A673 (cell line): ENCODE measurements around the gene SLC7A6. TPM values are rescaled to one million over a fixed set of nuclear protein-coding genes. Genes with fewer than 3 reads are reported as not detected.

Experiments
- BruUV-seq: library from RNA; stranded (reverse); fragments of 400-500 nt; replicated peaks from 2 replicates; lab custom pipeline; 2021; lab: Mats Ljungman, UMichigan
- CTCF ChIA-PET: fragments of 300-600 bp; sonication (Branson Sonifier 250); formaldehyde crosslinking; loops from one replicate; lab custom pipeline; 2022; ENCODE audit warnings: antibody characterized with exemption; lab: Charles Lee
- POLR2A ChIA-PET: fragments of 300-600 bp; sonication (Branson Sonifier 250); formaldehyde crosslinking; loops from one replicate; lab custom pipeline; 2022; ENCODE audit warnings: antibody characterized with exemption; ENCODE audit not compliant: low non-redundant PET; lab: Charles Lee
- DNase-seq: peaks from one replicate; pipeline ENCODE4 v3.0.0-alpha.2; 2015; ENCODE audit warnings: low spot score
- H3K27ac ChIP-seq: fragments of 200-600 bp; sonication (generic); 2 replicates; pipeline ENCODE4 v1.5.1; 2016; ENCODE audit warnings: mixed run types, low read depth, mild to moderate bottlenecking, mixed read lengths, antibody characterized with exemption, low read length; ENCODE audit not compliant: poor library complexity, severe bottlenecking
- H3K27me3 ChIP-seq: fragments of 200-600 bp; sonication (generic); replicated peaks from 2 replicates; pipeline ENCODE4 v1.6.1; 2017; ENCODE audit warnings: mixed run types, low read depth, mild to moderate bottlenecking, mixed read lengths, antibody characterized with exemption, low read length; ENCODE audit not compliant: insufficient read depth, poor library complexity
- H3K36me3 ChIP-seq: fragments of 200-600 bp; sonication (generic); 2 replicates; pipeline ENCODE4 v1.6.1; 2016; ENCODE audit warnings: mixed run types, mild to moderate bottlenecking, mixed read lengths, antibody characterized with exemption, low read length; ENCODE audit not compliant: insufficient read depth, poor library complexity, severe bottlenecking
- H3K4me1 ChIP-seq: fragments of 200-600 bp; sonication (generic); 2 replicates; pipeline ENCODE4 v1.6.1; 2017; ENCODE audit warnings: mixed run types, mild to moderate bottlenecking, mixed read lengths, antibody characterized with exemption, low read length; ENCODE audit not compliant: insufficient read depth, poor library complexity, severe bottlenecking
- H3K4me3 ChIP-seq: fragments of 200-600 bp; sonication (generic); 2 replicates; pipeline ENCODE4 v1.5.1; 2016; ENCODE audit warnings: low read depth, mixed run types, mild to moderate bottlenecking, mixed read lengths, low read length; ENCODE audit not compliant: poor library complexity, severe bottlenecking
- H3K9me3 ChIP-seq: fragments of 200-600 bp; sonication (generic); 2 replicates; pipeline ENCODE4 v1.6.1; 2016; ENCODE audit warnings: mixed run types, low read depth, mild to moderate bottlenecking, mixed read lengths, antibody characterized with exemption, low read length; ENCODE audit not compliant: poor library complexity, severe bottlenecking
- EZH2 ChIP-seq: fragments of 200-600 bp; sonication (generic); IDR thresholded peaks from 2 replicates; pipeline ENCODE4 v1.6.1; 2017; ENCODE audit warnings: borderline replicate concordance, low read depth, mild to moderate bottlenecking, mixed read lengths, antibody characterized with exemption, low read length; ENCODE audit not compliant: poor library complexity, severe bottlenecking
- intact Hi-C: fragments of 100-400 bp; cut with micrococcal nuclease; formaldehyde crosslinking; loops from one replicate; pipeline ENCODE4 v1.10.0; 2022; ENCODE audit not compliant: unreplicated experiment
- total RNA-seq: library from RNA; stranded (reverse); gene quantifications from 2 replicates; pipeline ENCODE4 v1.2.3, GENCODE V29; 2021
- TF ChIP-seq, protein P1 (sequence below): fragments of 300-800, 200-600 bp; sonication (generic); conservative IDR thresholded peaks from 2 replicates; pipeline ENCODE4 v1.5.1; 2017; ENCODE audit warnings: low read depth, mild to moderate bottlenecking, antibody characterized with exemption, low read length, moderate library complexity, mixed read lengths

The SLC7A6 gene
- total RNA-seq, 1 experiment from 2014 or later, result 58.7 TPM

GRCh38 chr16:68257251-68257905 is 6.9 kb upstream of the SLC7A6 start:
- TF ChIP-seq, protein P1, sequence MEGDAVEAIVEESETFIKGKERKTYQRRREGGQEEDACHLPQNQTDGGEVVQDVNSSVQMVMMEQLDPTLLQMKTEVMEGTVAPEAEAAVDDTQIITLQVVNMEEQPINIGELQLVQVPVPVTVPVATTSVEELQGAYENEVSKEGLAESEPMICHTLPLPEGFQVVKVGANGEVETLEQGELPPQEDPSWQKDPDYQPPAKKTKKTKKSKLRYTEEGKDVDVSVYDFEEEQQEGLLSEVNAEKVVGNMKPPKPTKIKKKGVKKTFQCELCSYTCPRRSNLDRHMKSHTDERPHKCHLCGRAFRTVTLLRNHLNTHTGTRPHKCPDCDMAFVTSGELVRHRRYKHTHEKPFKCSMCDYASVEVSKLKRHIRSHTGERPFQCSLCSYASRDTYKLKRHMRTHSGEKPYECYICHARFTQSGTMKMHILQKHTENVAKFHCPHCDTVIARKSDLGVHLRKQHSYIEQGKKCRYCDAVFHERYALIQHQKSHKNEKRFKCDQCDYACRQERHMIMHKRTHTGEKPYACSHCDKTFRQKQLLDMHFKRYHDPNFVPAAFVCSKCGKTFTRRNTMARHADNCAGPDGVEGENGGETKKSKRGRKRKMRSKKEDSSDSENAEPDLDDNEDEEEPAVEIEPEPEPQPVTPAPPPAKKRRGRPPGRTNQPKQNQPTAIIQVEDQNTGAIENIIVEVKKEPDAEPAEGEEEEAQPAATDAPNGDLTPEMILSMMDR, result no peak
- no peak for TF ChIP-seq EZH2
- Histone ChIP-seq H3K9me3 (no peaks in the 10 kb centered on the region), H3K4me1 (no peaks in the 10 kb centered on the region), H3K27me3 (no peaks in the 10 kb centered on the region), H3K36me3 (no peaks in the 10 kb centered on the region), H3K27ac (no peak overlapping the region), H3K4me3 (no peak overlapping the region)
- ChIA-PET POLR2A (no interaction called here), CTCF (interaction anchor here (0.6 kb wide), 1 partner anchor 284 kb away, joined by 6 read pairs; no protein-coding TSS in a partner anchor)
- no peak for DNase-seq
- intact Hi-C loops, result no loop called here
- BruUV-seq, result no TSS peak

- Histone ChIP-seq H3K27me3 (no peaks in the 10 kb centered on the region), H3K4me1 (no peaks in the 10 kb centered on the region), H3K9me3 (no peaks in the 10 kb centered on the region), H3K27ac (peak overlapping the region; percentile 42), H3K36me3 (no peaks in the 10 kb centered on the region), H3K4me3 (no peak overlapping the region)
- intact Hi-C loops, result no loop called here
- TF ChIP-seq EZH2, result no peak
- TF ChIP-seq, protein P1, result no peak
- no peak for DNase-seq
- ChIA-PET CTCF (interaction anchor here (0.6 kb wide), 1 partner anchor 285 kb away, joined by 6 read pairs; no protein-coding TSS in a partner anchor), POLR2A (no interaction called here)
- no TSS peak for BruUV-seq
These were observed 6.2 kb upstream of the SLC7A6 start for GRCh38 chr16:68257906-68258800.

DNA sequence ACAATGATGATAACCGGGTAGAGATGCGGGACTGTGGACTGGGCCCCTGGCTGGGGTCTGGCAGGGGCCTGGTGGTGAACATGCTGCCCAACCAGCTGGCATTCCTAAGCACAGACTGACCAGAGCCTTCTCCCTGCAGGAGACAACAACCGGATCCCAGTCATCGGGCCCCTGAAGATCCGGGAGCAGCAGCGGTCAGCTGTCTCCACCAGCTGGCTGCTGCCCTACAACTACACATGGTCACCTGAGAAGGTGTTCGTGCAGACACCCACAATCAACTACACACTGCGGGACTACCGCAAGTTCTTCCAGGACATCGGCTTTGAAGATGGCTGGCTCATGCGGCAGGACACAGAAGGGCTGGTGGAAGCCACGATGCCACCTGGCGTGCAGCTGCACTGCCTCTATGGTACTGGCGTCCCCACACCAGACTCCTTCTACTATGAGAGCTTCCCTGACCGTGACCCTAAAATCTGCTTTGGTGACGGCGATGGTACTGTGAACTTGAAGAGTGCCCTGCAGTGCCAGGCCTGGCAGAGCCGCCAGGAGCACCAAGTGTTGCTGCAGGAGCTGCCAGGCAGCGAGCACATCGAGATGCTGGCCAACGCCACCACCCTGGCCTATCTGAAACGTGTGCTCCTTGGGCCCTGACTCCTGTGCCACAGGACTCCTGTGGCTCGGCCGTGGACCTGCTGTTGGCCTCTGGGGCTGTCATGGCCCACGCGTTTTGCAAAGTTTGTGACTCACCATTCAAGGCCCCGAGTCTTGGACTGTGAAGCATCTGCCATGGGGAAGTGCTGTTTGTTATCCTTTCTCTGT is 5.1 kb upstream of the SLC7A6 start:
- DNase-seq, result no peak
- TF ChIP-seq, protein P1, result no peak
- no peak for TF ChIP-seq EZH2
- Histone ChIP-seq H3K27ac (no peak overlapping the region), H3K4me1 (no peaks in the 10 kb centered on the region), H3K4me3 (no peak overlapping the region), H3K36me3 (no peaks in the 10 kb centered on the region), H3K27me3 (no peaks in the 10 kb centered on the region), H3K9me3 (no peaks in the 10 kb centered on the region)
- BruUV-seq, result no TSS peak
- intact Hi-C loops, result no loop called here
- ChIA-PET POLR2A (no interaction called here), CTCF (no interaction called here)
